GM12878 (cell line): Measurements from ENCODE around the gene CLSTN2. TPM values are rescaled to one million over a fixed set of nuclear protein-coding genes. Genes with fewer than 3 reads are reported as not detected.

Experiments used
- ATAC-seq: fragments of 200-7000 bp; cut with Tn5 transposase; 3 replicates; pipeline ENCODE4 v1.9.1; 2020; ENCODE audit warnings: mild to moderate bottlenecking, moderate library complexity
- BruUV-seq: library from RNA; stranded (reverse); fragments of 400-500 nt; replicated peaks from 2 replicates; lab custom pipeline; 2021; lab: Mats Ljungman, UMichigan
- CTCF ChIA-PET: fragments of 300-600 bp; sonication (Branson Sonifier 250); formaldehyde crosslinking; extraction: SDS; loops from one replicate; lab custom pipeline; 2021; ENCODE audit warnings: inconsistent platforms; lab: Yijun Ruan, JAX
- POLR2A ChIA-PET: fragments of 350-600 bp; formaldehyde crosslinking; extraction: SDS; loops from one replicate; lab custom pipeline; 2021; ENCODE audit warnings: inconsistent platforms; lab: Charles Lee
- RAD21 ChIA-PET: fragments of 300-600 bp; sonication (Branson Sonifier 250); formaldehyde crosslinking; loops from one replicate; lab custom pipeline; 2023; ENCODE audit warnings: antibody characterized with exemption; ENCODE audit not compliant: unreplicated experiment; lab: Charles Lee
- SMC1A ChIA-PET: fragments of 300-600 bp; sonication (Branson Sonifier 250); formaldehyde crosslinking; loops from one replicate; lab custom pipeline; 2023; ENCODE audit not compliant: unreplicated experiment, uncharacterized antibody; lab: Charles Lee
- DNase-seq: peaks from one replicate; pipeline ENCODE4 v3.0.0-alpha.2; 2011; ENCODE audit warnings: low read depth, low spot score
- FAIRE-seq: peaks from 3 replicates; lab custom pipeline; 2011; peaks lifted over from hg19 to GRCh38; lab: Jason Lieb, UNC
- H2AFZ ChIP-seq: 2 replicates; pipeline ENCODE4 v1.6.0; 2011; ENCODE audit warnings: low read depth, low read length, control low read depth; ENCODE audit not compliant: control insufficient read depth
- H3K27ac ChIP-seq: 2 replicates; pipeline ENCODE4 v1.5.1; 2011; ENCODE audit warnings: control low read depth; ENCODE audit not compliant: control insufficient read depth, insufficient read depth
- H3K27me3 ChIP-seq, 2 experiments: replicated peaks in 1 of 2; 2 replicates each; pipeline versions ENCODE4 v1.6.0 to v1.6.1; 2011; ENCODE audit warnings: low read length in 1 of 2; ENCODE audit not compliant: control insufficient read depth in 2 of 2, insufficient read depth in 2 of 2
- H3K36me3 ChIP-seq, 2 experiments: 2 replicates each; pipeline ENCODE4 v1.5.1; 2011; ENCODE audit warnings: low read length in 1 of 2; ENCODE audit not compliant: control insufficient read depth in 2 of 2, insufficient read depth in 2 of 2
- H3K4me1 ChIP-seq: 2 replicates; pipeline ENCODE4 v1.6.1; 2011; ENCODE audit warnings: mild to moderate bottlenecking, low read length, moderate library complexity, mixed read lengths; ENCODE audit not compliant: control insufficient read depth, insufficient read depth
- H3K4me2 ChIP-seq: 2 replicates; pipeline ENCODE4 v1.6.0; 2011; ENCODE audit warnings: control low read depth; ENCODE audit not compliant: control insufficient read depth, insufficient read depth
- H3K4me3 ChIP-seq: fragments of 200-600 bp; sonication (generic); 2 replicates; pipeline ENCODE4 v1.5.1; 2016
- H3K79me2 ChIP-seq: 2 replicates; pipeline ENCODE4 v1.6.0; 2011; ENCODE audit warnings: low read length; ENCODE audit not compliant: control insufficient read depth, insufficient read depth
- H3K9ac ChIP-seq: 2 replicates; pipeline ENCODE4 v1.8.0; 2011; ENCODE audit warnings: low read length, control low read depth, mixed read lengths; ENCODE audit not compliant: control insufficient read depth, insufficient read depth
- H3K9me3 ChIP-seq: replicated peaks from 3 replicates; pipeline ENCODE4 v1.5.1; 2011; ENCODE audit warnings: mild to moderate bottlenecking, low read length; ENCODE audit not compliant: control insufficient read depth, insufficient read depth
- H4K20me1 ChIP-seq: 2 replicates; pipeline ENCODE4 v1.6.0; 2011; ENCODE audit not compliant: control insufficient read depth, insufficient read depth
- BCLAF1 ChIP-seq: fragments of 450-650 bp; IDR thresholded peaks from 2 replicates; pipeline ENCODE4 v1.6.1; 2017; ENCODE audit warnings: antibody characterized with exemption, mild to moderate bottlenecking, moderate library complexity
- NR2F1 ChIP-seq: fragments of 450-650 bp; conservative IDR thresholded peaks from 2 replicates; pipeline ENCODE4 v1.6.1; 2017; ENCODE audit warnings: mild to moderate bottlenecking
- WGBS: methylation state at CpG from one replicate; pipeline ENCODE4 v1.1.6; 2016; ENCODE audit warnings: low lambda C conversion rate; ENCODE audit not compliant: insufficient replicate concordance, insufficient coverage; ENCODE audit errors: missing lambda C conversion rate; 5-methylcytosine and 5-hydroxymethylcytosine counted together
- in situ Hi-C: fragments of 300-500 bp; cut with MboI; formaldehyde crosslinking; loops from 9 replicates; pipeline ENCODE4 v1.14.3; 2018; ENCODE audit warnings: mixed read lengths
- intact Hi-C: fragments of 100-400 bp; cut with micrococcal nuclease; formaldehyde crosslinking; loops from one replicate; pipeline ENCODE4 v1.14.2; 2022; ENCODE audit not compliant: unreplicated experiment
- polyA plus RNA-seq, 11 experiments: library from polyadenylated mRNA; depleted of rRNA in 4 of 11; unstranded in 6 of 11; stranded (reverse) in 5 of 11; fragments of >200 nt; fragmentation: Nextera tagmentation in 4 of 11; fragmentation: Illumina TruSeq in 1 of 11; extraction: Ambion mirVana in 4 of 11; extraction: Trizol in 1 of 11; gene quantifications; 1 replicate in 1 of 11; 2 replicates in 10 of 11; pipeline versions ENCODE4 v1.2.1 to v1.2.3, GENCODE V29; 2011 to 2016; ENCODE audit warnings: inconsistent platforms in 2 of 11, missing spikeins in 2 of 11, low read depth in 1 of 11
- total RNA-seq, 4 experiments: library from RNA; depleted of rRNA in 3 of 4; stranded (reverse); fragments of >200 nt in 3 of 4; fragmentation: Illumina TruSeq in 1 of 4; extraction: Trizol in 1 of 4; gene quantifications; 2 replicates each; pipeline versions ENCODE4 v1.2.1 to v1.2.3, GENCODE V29; 2013 to 2021

The CLSTN2 gene
- total and polyA plus RNA-seq, 10 of the 15 experiments (the other 5 are each of a cell fraction or from before 2014, with no cell fraction given): under 0.01 to 0.10 (median under 0.01) TPM; not detected in 5

DNA sequence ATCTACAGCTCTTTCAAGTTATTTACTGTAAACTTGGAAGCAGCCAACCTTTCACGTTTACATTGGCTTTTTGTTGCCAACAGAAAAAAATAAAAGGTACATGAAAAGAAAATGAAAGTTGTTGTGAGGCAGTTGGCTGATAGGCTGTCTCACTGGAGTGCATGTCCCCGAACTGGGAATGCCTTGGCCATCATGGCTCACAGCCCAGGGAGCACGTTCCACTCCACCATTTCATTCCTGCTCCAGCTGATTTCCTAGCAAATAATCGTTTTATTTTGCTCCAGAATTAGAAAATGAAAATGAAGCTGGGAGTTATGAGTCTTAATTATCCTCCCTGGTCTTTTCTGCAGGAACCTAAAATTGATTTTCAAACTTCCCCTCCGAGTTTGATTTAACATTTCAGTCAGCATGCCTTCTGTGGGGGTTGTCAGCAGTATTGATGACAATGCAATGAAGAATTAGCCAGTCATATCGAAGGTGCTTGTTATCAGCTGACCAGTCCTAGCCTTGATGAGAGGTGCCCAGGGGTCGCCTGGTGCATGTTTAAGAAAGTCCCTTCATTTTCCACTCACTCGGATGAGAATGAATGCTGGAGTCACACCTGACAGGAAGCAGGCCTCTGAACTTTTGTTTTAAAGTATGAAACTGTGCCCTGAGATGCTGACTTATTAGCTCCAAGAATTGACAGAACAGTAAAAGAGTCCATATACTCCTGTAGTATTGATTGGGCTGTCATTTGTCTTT is 449.2 kb downstream of the CLSTN2 start:
- RAD21 ChIA-PET: interaction anchor here (0.7 to 1.4 kb wide), 2 partner anchors 11 to 1835 kb away, joined by 3 to 4 read pairs; no protein-coding TSS in a partner anchor
- no peak for DNase-seq
- in situ Hi-C loops: no loop called here
- Histone ChIP-seq H3K9ac (no peak overlapping the region), H2AFZ (peak overlapping the region; percentile 25), H3K4me2 (no peak overlapping the region), H3K27me3 (no peaks in the 10 kb centered on the region), H3K36me3 (no peaks in the 10 kb centered on the region), H3K4me3 (no peak overlapping the region), H3K4me1 (no peaks in the 10 kb centered on the region), H3K79me2 (no peaks in the 10 kb centered on the region), H4K20me1 (no peaks in the 10 kb centered on the region), H3K9me3 (no peaks in the 10 kb centered on the region), H3K27ac (no peak overlapping the region)
- intact Hi-C loops: no loop called here
- no TSS peak for BruUV-seq
- no peak for FAIRE-seq
- SMC1A ChIA-PET: interaction anchor here (1.3 kb wide), 1 partner anchor 11 kb away, joined by 4 read pairs; no protein-coding TSS in a partner anchor
- CTCF ChIA-PET: interaction anchor here (1.1 to 1.2 kb wide), 2 partner anchors 10 to 11 kb away, joined by 3 to 4 read pairs; no protein-coding TSS in a partner anchor
- ATAC-seq: peak; percentile 55
- WGBS: 14% methylated on average over 8 of the region's 8 CpGs
- POLR2A ChIA-PET: no interaction called here
- TF ChIP-seq NR2F1 (0 out of 2 replicates have a peak, but pooled peaks have one; percentile 24), BCLAF1 (no peak)
